Tibial nerve (tissue), 4 donors: ENCODE data around the gene KRT82.

Source experiments
- EP300 ChIP-seq, 2 donors: sonication (generic); formaldehyde crosslinking; IDR thresholded peaks; one replicate each; pipeline ENCODE4 v1.6.1; 2017; ENCODE audit warnings: antibody characterized with exemption in 2 of 2, mild to moderate bottlenecking in 1 of 2
- TF ChIP-seq, protein P1 (sequence below), 5 experiments: fragments of 200-600 bp in 3 of 5; fragments of 450-650 bp in 2 of 5; sonication (generic) in 3 of 5; IDR thresholded peaks; one replicate each; pipeline ENCODE4 v1.5.1; 2016 to 2019; ENCODE audit warnings: antibody characterized with exemption in 5 of 5, mild to moderate bottlenecking in 3 of 5, moderate library complexity in 2 of 5

GRCh38 chr12:52437508-52437907 lies 31.4 kb upstream of the KRT82 start:
- TF ChIP-seq, protein P1, sequence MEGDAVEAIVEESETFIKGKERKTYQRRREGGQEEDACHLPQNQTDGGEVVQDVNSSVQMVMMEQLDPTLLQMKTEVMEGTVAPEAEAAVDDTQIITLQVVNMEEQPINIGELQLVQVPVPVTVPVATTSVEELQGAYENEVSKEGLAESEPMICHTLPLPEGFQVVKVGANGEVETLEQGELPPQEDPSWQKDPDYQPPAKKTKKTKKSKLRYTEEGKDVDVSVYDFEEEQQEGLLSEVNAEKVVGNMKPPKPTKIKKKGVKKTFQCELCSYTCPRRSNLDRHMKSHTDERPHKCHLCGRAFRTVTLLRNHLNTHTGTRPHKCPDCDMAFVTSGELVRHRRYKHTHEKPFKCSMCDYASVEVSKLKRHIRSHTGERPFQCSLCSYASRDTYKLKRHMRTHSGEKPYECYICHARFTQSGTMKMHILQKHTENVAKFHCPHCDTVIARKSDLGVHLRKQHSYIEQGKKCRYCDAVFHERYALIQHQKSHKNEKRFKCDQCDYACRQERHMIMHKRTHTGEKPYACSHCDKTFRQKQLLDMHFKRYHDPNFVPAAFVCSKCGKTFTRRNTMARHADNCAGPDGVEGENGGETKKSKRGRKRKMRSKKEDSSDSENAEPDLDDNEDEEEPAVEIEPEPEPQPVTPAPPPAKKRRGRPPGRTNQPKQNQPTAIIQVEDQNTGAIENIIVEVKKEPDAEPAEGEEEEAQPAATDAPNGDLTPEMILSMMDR (IDR thresholded peaks at IDR 0.05) = no peak
- no peak for TF ChIP-seq EP300 (IDR thresholded peaks at IDR 0.05)
